Keratinocyte (primary cell): Measurements from ENCODE around the gene SUSD6.

Source experiments
- CTCF ChIP-seq, 3 experiments: IDR thresholded peaks in 1 of 3; conservative IDR thresholded peaks in 1 of 3; optimal IDR thresholded peaks in 1 of 3; 2 replicates in 2 of 3; 3 replicates in 1 of 3; pipeline versions ENCODE3 to v1.5.1; 2011; ENCODE audit warnings: low read length in 3 of 3, mild to moderate bottlenecking in 3 of 3, moderate library complexity in 2 of 3, control low read depth in 1 of 3, inconsistent platforms in 1 of 3; ENCODE audit not compliant: insufficient read depth in 2 of 3; ENCODE audit errors: extremely low read depth in 1 of 3
- EZH2 ChIP-seq: IDR thresholded peaks from one replicate; pipeline ENCODE4 v1.6.1; 2012; ENCODE audit warnings: inconsistent platforms, mild to moderate bottlenecking, low read length, moderate library complexity

- TF ChIP-seq CTCF (optimal IDR thresholded peaks at IDR 0.05 in 1 of 3, IDR thresholded peaks at IDR 0.05 in 1 of 3, conservative IDR thresholded peaks at IDR 0.05 in 1 of 3; ENCODE audit: extremely low read depth in 1 of 3, insufficient read depth in 2 of 3, low read length in 3 of 3), result no peak
- no peak for TF ChIP-seq EZH2
Observed at GRCh38 chr14:69700575-69700974, 89.2 kb downstream of the SUSD6 start.
